Esophagus squamous epithelium (tissue), 5 donors: ENCODE results near the gene CRYBG2. TPM values are rescaled to one million over a fixed set of nuclear protein-coding genes. Genes with fewer than 3 reads are reported as not detected.

Experiments used
- DNase-seq: peaks from one replicate; lab custom pipeline; 2025; lab: John Stamatoyannopoulos, UW
- H3K27ac ChIP-seq, 4 donors: fragments of 200-600 bp; sonication (generic); one replicate each; pipeline ENCODE4 v1.5.1; 2016 to 2019; ENCODE audit warnings: mild to moderate bottlenecking in 1 of 4
- H3K27me3 ChIP-seq, 4 donors: fragments of 200-600 bp; sonication (generic); 1 replicate in 3 of 4; 2 replicates in 1 of 4; pipeline versions ENCODE4 v1.5.1 to v1.6.0; 2017 to 2021; ENCODE audit warnings: antibody characterized with exemption in 1 of 4
- H3K36me3 ChIP-seq, 3 donors: fragments of 200-600 bp; sonication (generic); one replicate each; pipeline ENCODE4 v1.5.1; 2016 to 2019
- H3K4me1 ChIP-seq, 3 donors: fragments of 200-600 bp; sonication (generic); one replicate each; pipeline ENCODE4 v1.5.1; 2017 to 2019
- H3K4me3 ChIP-seq, 4 donors: fragments of 200-600 bp; sonication (generic); 1 replicate in 3 of 4; 2 replicates in 1 of 4; pipeline ENCODE4 v1.5.1; 2016 to 2019; ENCODE audit warnings: mild to moderate bottlenecking in 2 of 4, moderate library complexity in 1 of 4
- H3K9me3 ChIP-seq, 3 donors: fragments of 200-600 bp; sonication (generic); one replicate each; pipeline ENCODE4 v1.5.1; 2016 to 2019
- POLR2A ChIP-seq, 4 donors: fragments of 450-650 bp; IDR thresholded peaks; one replicate each; pipeline ENCODE4 v1.6.1; 2017; ENCODE audit warnings: antibody characterized with exemption in 4 of 4, mild to moderate bottlenecking in 4 of 4, moderate library complexity in 3 of 4
- WGBS, 2 donors: methylation state at CpG; one replicate each; pipeline ENCODE4 v1.1.5; 2018; 5-methylcytosine and 5-hydroxymethylcytosine counted together
- intact Hi-C: fragments of 100-400 bp; cut with DNase I; formaldehyde crosslinking; loops from one replicate; pipeline ENCODE4 v1.15.0; 2022
- total RNA-seq, 4 donors: library from RNA; depleted of rRNA; stranded (reverse); fragments of >200 nt; gene quantifications; one replicate each; pipeline ENCODE4 v1.1.0, GENCODE V29; 2016
- TF ChIP-seq, protein P1 (sequence below), 6 experiments: fragments of 450-650 bp in 4 of 6; fragments of 200-600 bp in 2 of 6; sonication (generic) in 2 of 6; IDR thresholded peaks; one replicate each; pipeline ENCODE4 v1.5.1; 2016 to 2019; ENCODE audit warnings: antibody characterized with exemption in 6 of 6, mild to moderate bottlenecking in 4 of 6, moderate library complexity in 4 of 6
- donor health status: DM: yes; HTN: yes; CAD: no.

The CRYBG2 gene
- total RNA-seq, 4 donors from 2014 or later: 35.8 to 305 (median 122) TPM

DNA sequence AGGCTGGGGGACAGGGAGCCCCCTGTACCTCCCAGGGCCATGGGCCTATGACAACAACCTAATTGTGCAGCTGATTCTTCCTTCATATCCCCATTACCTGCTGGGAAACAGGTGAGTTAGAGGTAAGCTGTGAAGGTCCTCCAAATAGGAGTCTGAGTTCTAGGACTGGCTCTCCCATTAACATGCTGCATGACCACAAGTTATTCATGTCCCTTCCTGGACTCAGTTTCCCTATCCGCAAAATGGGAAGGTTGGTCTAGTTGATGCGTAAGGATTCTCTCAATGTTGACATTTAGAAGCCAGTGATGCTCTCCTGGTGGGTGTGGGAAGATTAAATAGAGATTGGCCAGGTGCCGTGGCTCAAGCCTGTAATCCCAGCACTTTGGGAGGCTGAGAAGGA is 14.6 kb upstream of the CRYBG2 start:
- Histone ChIP-seq H3K4me3 (no peak overlapping the region), H3K36me3 (no peaks in the 10 kb centered on the region), H3K4me1 (peaks cover 0 to 20% (median 3%) of the 10 kb centered on the region in 3 donors), H3K27me3 (peaks cover 0 to 64% (median 0%) of the 10 kb centered on the region in 4 donors), H3K27ac (no peak overlapping the region), H3K9me3 (no peaks in the 10 kb centered on the region)
- TF ChIP-seq POLR2A (IDR thresholded peaks at IDR 0.05): no peak
- TF ChIP-seq, protein P1, sequence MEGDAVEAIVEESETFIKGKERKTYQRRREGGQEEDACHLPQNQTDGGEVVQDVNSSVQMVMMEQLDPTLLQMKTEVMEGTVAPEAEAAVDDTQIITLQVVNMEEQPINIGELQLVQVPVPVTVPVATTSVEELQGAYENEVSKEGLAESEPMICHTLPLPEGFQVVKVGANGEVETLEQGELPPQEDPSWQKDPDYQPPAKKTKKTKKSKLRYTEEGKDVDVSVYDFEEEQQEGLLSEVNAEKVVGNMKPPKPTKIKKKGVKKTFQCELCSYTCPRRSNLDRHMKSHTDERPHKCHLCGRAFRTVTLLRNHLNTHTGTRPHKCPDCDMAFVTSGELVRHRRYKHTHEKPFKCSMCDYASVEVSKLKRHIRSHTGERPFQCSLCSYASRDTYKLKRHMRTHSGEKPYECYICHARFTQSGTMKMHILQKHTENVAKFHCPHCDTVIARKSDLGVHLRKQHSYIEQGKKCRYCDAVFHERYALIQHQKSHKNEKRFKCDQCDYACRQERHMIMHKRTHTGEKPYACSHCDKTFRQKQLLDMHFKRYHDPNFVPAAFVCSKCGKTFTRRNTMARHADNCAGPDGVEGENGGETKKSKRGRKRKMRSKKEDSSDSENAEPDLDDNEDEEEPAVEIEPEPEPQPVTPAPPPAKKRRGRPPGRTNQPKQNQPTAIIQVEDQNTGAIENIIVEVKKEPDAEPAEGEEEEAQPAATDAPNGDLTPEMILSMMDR (IDR thresholded peaks at IDR 0.05): no peak
- DNase-seq: no peak
- intact Hi-C loops: no loop called here
- WGBS, 2 donors: 69 to 100% methylated on average over 1 to 3 of the region's 3 CpGs

DNA sequence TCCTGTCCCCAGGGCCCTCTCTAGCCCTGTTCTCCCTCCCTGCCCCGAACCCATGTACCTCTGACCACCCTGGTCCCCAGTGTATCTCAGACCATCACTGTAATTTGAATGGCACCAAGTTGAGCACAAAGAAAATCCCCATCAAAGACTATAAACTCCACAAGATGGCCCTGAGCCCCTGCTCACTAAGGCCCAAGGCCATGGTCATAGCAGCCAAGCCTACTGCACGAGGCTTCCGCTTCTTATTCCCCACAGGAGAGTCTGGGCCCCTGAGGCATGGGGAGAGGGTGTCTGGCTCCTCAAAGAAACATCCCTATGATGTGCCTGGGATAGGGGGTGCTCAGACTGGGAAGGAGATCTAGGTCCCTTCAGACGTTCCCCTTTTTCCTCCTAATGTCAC is 14.1 kb upstream of the CRYBG2 start:
- TF ChIP-seq POLR2A (IDR thresholded peaks at IDR 0.05): no peak
- TF ChIP-seq, protein P1 (IDR thresholded peaks at IDR 0.05): no peak
- H3K36me3 ChIP-seq: no peaks in the 10 kb centered on the region
- no peak overlapping the region for H3K27ac ChIP-seq
- H3K4me1 ChIP-seq: peaks cover 0 to 21% (median 3%) of the 10 kb centered on the region in 3 donors
- H3K27me3 ChIP-seq: peaks cover 0 to 68% (median 0%) of the 10 kb centered on the region in 4 donors
- intact Hi-C loops: no loop called here
- no peak overlapping the region for H3K4me3 ChIP-seq
- no peak for DNase-seq
- no peaks in the 10 kb centered on the region for H3K9me3 ChIP-seq
- 79 to 91% methylated on average over 4 of the region's 4 CpGs for WGBS, 2 donors

DNA sequence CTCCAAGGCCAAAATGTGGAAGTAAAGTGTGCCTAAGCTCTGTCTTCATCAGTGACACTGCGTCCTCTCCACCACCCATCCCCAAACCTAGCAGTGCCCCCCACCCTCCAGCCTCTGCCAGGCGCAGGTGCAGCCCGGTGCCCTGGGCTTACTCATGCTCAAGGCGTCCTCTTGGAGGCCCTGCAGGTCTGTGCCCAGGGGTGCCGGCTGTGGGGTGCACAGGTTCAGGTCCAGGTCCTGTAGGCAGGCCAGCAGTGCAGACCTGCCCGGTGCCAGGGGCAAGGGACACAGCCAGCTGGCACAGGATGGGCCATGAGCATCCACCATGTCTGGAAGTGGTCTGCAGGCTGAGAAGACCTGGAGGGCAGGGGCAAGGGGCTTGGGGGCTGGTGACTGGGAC is 13.5 kb upstream of the CRYBG2 start:
- Histone ChIP-seq H3K4me1 (peaks cover 0 to 19% (median 3%) of the 10 kb centered on the region in 3 donors), H3K36me3 (no peaks in the 10 kb centered on the region), H3K27me3 (peaks cover 0 to 74% (median 0%) of the 10 kb centered on the region in 4 donors), H3K9me3 (no peaks in the 10 kb centered on the region), H3K4me3 (no peak overlapping the region), H3K27ac (no peak overlapping the region)
- no peak for TF ChIP-seq POLR2A (IDR thresholded peaks at IDR 0.05)
- TF ChIP-seq, protein P1 (IDR thresholded peaks at IDR 0.05): no peak
- WGBS, 2 donors: 88% methylated on average over 3 of the region's 6 CpGs; no CpG with 5 or more reads in 1 of the 2 donors
- DNase-seq: no peak
- intact Hi-C loops: no loop called here

DNA sequence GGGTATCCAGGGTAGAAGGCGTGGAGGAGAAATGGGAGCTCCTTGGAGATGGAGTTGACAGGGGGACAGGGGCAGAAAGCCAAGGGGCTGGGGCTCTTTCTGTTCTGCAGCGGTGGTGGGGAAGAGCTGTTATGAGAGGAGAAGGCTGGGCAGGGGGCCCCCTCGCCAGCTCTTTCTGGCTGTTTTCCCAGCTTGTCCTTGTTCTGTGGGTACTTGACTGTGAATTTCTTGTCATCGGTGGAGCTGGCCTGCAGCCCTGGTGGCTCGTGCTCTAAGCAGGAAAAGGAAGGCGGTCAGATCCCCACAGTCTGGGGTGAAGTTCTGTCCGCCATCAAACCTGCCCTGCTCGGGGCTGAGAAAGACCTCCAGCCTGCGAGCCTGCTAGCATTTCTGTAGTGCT is 11.0 kb upstream of the CRYBG2 start:
- intact Hi-C loops: no loop called here
- Histone ChIP-seq H3K4me3 (no peak overlapping the region), H3K27me3 (peaks cover 3 to 93% (median 6%) of the 10 kb centered on the region in 4 donors), H3K9me3 (no peaks in the 10 kb centered on the region), H3K36me3 (no peaks in the 10 kb centered on the region), H3K4me1 (peaks cover 9 to 23% (median 11%) of the 10 kb centered on the region in 3 donors), H3K27ac (no peak overlapping the region)
- WGBS, 2 donors: 58 to 60% methylated on average over 5 of the region's 9 CpGs
- TF ChIP-seq, protein P1 (IDR thresholded peaks at IDR 0.05): no peak
- TF ChIP-seq POLR2A (IDR thresholded peaks at IDR 0.05): no peak
- DNase-seq: no peak

DNA sequence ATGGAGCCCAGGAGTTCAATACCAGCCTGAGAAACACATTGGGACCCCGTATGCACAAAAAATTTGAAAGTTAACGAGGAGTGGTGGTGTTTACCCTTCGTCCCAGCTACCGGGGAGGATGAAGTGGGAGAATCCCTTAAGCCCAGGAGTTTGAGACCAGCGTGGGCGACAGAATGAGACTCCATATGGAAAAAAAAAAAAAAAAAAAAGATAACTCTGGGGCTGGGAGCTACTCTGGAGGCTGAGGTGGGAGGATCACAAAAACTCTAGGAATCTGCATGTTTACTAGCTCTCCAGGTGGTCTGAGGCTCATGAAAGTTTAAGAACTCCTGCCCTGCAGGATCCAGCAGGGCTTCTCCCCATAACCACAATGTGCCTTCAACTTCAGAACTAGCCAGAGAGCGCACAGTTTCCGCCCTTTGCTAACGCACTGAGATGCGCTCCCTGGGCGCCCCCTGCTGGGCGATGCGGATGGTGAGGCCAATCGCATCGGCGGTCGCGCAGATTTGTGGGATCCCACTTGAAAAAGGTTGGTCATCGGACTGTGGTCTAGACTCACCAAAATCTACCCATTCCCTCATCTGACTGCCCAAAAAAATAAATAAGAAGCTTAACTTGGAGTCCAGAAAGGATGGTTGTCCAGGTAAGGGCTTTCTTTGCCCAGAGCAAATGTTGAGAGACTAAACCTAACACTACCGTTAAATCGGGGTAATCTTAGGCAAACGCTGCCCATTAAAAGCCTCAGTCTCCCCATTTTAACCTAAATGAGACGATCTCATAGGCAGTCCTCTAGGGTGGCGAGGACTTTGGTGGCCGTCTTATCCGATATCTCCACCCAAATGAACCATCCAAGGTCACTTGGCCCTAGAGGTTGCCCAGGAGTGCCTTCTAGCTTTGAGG is 9.9 kb upstream of the CRYBG2 start:
- no peak for DNase-seq
- TF ChIP-seq, protein P1 (IDR thresholded peaks at IDR 0.05): peak; percentile 83 to 97 (median 88)
- TF ChIP-seq POLR2A (IDR thresholded peaks at IDR 0.05): no peak
- Histone ChIP-seq H3K27ac (no peak overlapping the region), H3K4me3 (no peak overlapping the region), H3K36me3 (no peaks in the 10 kb centered on the region), H3K9me3 (no peaks in the 10 kb centered on the region), H3K4me1 (peaks cover 12 to 35% (median 15%) of the 10 kb centered on the region in 3 donors), H3K27me3 (peaks cover 3 to 85% (median 8%) of the 10 kb centered on the region in 4 donors)
- WGBS, 2 donors: 43 to 45% methylated on average over 17 to 19 of the region's 26 CpGs
- intact Hi-C loops: no loop called here
